ENCODE measurements around the gene GSTA3.

- TF ChIP-seq CTCF (IDR thresholded peaks at IDR 0.05) (peak in 1 of 6 experiments; percentile 10), POLR2A (IDR thresholded peaks at IDR 0.05) (no peak)
These were observed 20.0 kb upstream of the GSTA3 start for GRCh38 chr6:52929321-52930164.
